SKM-1 treated with dmso at 0.1 percent for 144 hours (cell line): Measurements from ENCODE around the gene SASH1.

ENCODE experiments used
- DNase-seq: peaks from one replicate; lab custom pipeline; 2025; ENCODE audit not compliant: unreplicated experiment; lab: John Stamatoyannopoulos, UW

The SASH1 gene

GRCh38 chr6:148538261-148539190, 195.9 kb downstream of the SASH1 start:
- DNase-seq = no peak

- DNase-seq = no peak
Measured at GRCh38 chr6:148543540-148543939, 200.9 kb downstream of the SASH1 start.

- DNase-seq = no peak
Measured at GRCh38 chr6:148544421-148544820, 201.8 kb downstream of the SASH1 start.

- DNase-seq = no peak
Measured at GRCh38 chr6:148545901-148546300, 203.3 kb downstream of the SASH1 start.

- no peak for DNase-seq
Measured at GRCh38 chr6:148547110-148547509, 204.5 kb downstream of the SASH1 start.

GRCh38 chr6:148548065-148548748, 205.6 kb downstream of the SASH1 start:
- DNase-seq = no peak

GRCh38 chr6:148548749-148549140, 206.1 kb downstream of the SASH1 start:
- DNase-seq = no peak

DNA sequence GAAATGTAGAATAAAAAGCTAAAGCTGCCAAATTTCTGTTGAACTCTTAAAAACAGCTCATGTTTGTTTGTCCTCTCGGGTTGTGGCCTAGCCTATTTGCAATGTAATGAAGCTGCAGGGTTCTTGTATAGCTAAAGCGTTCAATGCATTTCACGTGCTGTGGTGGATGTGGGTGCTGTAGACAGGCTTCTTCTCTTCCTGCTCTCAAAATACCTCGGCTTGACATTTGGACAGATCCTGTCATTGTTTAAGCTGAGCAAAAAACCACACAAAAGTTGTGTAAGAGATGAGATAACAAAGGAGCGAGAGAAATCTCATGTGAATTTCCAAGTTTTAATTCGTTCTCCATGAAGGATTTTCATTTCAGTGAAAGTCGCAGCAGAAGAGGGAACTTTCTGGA, 207.9 kb downstream of the SASH1 start:
- DNase-seq = no peak

DNA sequence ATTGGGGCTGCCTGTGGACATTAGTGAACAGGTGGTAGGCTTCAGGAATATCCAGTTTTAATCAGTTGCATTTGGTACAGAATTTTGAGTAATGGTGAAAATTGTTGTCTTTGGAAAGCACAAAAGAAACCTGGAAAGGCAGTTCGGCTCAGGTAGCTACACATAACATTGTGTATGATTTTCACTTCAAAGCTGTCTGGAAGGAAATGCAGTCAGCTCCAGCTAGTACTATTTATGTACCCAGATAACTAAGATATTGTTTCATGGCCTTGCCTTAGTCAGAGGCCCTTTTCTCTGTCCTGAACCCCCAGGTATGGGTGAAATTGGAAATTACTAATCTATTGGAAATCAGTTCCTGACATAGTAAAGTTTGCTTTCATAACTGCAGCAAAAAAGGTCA, 208.6 kb downstream of the SASH1 start:
- no peak for DNase-seq

- peak; percentile 7 for DNase-seq
Measured at GRCh38 chr6:148556410-148556809, 213.8 kb downstream of the SASH1 start.

GRCh38 chr6:148557796-148558321, 215.2 kb downstream of the SASH1 start:
- peak; percentile 78 for DNase-seq

DNA sequence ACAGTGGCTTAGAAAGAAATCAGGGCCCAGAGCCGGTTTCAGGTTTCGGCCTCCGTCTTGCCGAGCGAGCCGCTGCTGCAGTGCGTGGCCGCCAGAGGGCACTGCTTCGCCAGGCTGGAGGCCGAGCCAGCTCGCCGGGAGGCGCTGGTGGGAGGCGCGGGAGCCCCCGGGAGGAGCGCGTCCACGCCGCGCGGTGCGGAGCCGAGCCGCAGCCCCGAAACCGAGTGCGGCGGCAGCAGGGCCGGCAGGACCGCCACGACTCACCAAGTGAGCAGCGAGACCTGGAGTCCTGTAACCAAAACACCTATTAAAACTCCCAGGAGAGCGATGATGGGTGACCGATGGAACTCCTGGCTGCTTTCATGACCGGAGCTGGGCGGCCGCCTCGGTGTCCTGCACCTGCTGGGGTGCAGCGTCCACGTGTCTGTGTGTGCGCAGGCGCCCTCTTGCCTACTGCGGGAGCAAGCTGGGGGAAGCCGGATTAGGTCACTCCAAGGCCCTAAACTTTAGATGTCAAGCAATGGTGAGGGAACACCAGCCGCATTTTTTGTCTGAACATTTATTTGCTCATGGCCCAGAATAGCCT, 217.3 kb downstream of the SASH1 start:
- DNase-seq = peak; percentile 8

DNA sequence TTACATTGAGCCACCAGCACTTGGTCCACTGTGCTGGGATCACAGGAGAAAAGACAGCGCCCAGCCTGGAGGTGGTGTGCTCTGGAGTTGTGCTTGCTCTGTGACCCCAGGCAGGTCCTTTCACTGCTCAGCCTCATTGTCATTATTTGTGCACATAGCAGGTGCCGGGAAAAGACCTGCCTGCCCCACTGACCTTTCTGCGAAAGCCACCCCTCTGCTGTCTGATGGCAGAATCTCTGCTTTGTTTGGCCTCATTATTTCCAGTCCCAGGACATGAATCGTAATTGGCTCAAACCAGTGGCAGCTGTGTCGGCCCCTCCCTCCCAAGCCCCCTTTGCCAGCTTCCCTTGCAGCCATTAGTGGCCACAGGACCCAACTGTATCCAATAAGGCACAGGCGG, 219.0 kb downstream of the SASH1 start:
- DNase-seq = no peak

DNA sequence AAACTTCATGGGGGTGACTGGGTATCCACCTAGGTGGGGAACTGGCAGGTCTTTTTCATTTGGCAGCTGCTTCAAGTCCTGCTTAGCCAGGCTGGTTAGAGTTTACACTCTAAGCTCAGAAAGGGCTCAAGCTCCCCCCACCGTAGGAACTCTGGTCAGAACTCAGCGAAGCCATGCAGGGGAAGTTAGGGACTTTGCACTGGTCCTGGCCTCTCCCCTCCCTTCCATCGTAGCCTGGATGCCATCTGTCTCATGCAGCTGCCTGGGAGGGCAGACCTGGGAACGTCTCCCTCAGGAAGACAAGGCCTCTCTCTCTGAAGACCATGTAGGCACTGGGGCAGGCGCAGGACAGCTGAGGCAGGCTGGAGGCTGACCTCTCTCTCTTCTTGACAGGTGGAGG, 220.4 kb downstream of the SASH1 start:
- no peak for DNase-seq

DNA sequence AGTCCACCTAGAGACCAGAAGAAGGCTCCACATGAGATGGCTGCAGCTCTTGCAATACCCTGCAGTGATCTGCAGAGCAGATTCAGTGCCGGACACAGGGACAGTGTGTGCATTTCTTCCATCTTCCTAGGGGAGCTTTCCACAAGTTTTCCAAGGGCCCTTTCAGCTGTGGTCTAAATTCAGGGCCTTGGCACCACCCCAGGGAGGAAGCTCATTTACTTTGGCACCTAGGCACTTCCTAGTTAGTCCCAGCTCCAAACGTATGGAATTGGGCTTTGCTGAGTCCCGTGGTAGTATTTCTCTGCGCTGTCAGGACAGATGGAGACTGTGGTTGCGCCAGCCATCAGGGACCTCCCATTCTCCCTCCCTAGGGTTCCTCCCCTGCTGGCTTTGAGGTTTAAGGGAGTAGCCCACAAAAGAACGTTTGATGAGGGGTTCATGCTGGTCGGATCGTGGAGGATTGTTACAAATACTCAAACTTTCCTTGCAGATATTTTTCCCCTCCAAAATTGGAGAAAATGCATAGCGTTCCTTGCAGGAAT, 221.9 kb downstream of the SASH1 start:
- no peak for DNase-seq

DNA sequence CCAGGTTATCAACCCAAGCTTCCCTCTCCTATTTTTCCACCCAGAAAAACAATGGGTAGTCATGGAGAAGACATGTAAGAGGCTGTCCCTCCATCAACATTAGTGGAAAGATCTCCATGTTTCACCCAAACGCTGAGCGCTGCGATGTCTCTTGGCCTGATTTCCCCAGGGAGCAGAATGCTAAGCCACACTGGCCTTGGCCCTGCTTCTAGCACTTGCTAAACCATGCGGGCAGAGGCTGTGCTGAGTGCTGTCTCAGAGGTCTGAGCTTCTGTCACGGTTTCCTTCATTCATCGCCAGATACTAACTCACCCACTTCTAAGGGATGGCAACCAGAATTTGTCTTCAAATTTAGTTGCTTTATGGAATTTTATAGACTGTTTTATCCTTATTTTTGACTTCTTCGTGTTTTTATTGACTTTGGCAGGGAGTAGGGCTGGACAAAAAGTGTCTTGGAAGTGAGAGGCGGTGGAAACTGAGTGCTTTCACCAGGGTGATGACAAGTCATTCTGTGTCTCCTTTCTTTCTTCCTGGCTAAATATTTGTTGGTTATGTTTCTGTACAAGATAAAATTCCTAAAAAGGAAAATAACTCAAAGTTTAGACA, 222.8 kb downstream of the SASH1 start:
- no peak for DNase-seq

- DNase-seq = peak; percentile 70
Measured at GRCh38 chr6:148565930-148566663, 223.5 kb downstream of the SASH1 start.

GRCh38 chr6:148566664-148567350, 224.2 kb downstream of the SASH1 start:
- DNase-seq = peak; percentile 55

GRCh38 chr6:148570456-148570855, 227.8 kb downstream of the SASH1 start:
- no peak for DNase-seq
